GM06990 (cell line): ENCODE results near the gene MOB3A.

ENCODE experiments used
- DNase-seq: peaks from one replicate; pipeline ENCODE4 v3.0.0-alpha.2; 2011; ENCODE audit not compliant: insufficient read length; ENCODE audit errors: extremely low read depth
- H3K27me3 ChIP-seq: replicated peaks from 2 replicates; pipeline ENCODE4 v1.6.0; 2011; ENCODE audit warnings: low read length; ENCODE audit not compliant: control insufficient read depth, insufficient read depth
- H3K36me3 ChIP-seq: 2 replicates; pipeline ENCODE4 v1.5.1; 2011; ENCODE audit warnings: low read length; ENCODE audit not compliant: control insufficient read depth, insufficient read depth
- H3K4me3 ChIP-seq: replicated peaks from 2 replicates; pipeline ENCODE4 v1.5.1; 2011; ENCODE audit warnings: low read depth, mild to moderate bottlenecking, control low read depth, low read length
- CTCF ChIP-seq: IDR thresholded peaks from 2 replicates; pipeline ENCODE4 v1.5.1; 2011; ENCODE audit warnings: low read length, control low read depth, mild to moderate bottlenecking, inconsistent platforms; ENCODE audit not compliant: insufficient read depth, poor library complexity, severe bottlenecking

The MOB3A gene

GRCh38 chr19:2041683-2042484 is 54.2 kb downstream of the MOB3A start:
- Histone ChIP-seq H3K4me3 (peak overlapping the region; percentile 62), H3K27me3 (no peaks in the 10 kb centered on the region), H3K36me3 (peaks cover 65% of the 10 kb centered on the region)
- peak; percentile 99 for DNase-seq
- TF ChIP-seq CTCF = no peak

- peak overlapping the region; percentile 62 for H3K4me3 ChIP-seq
- H3K27me3 ChIP-seq = no peaks in the 10 kb centered on the region
- no peak for DNase-seq
- no peak for TF ChIP-seq CTCF
- peaks cover 61% of the 10 kb centered on the region for H3K36me3 ChIP-seq
These were observed 54.8 kb downstream of the MOB3A start for GRCh38 chr19:2041433-2041682.

- peak; percentile 22 for DNase-seq
- peaks cover 58% of the 10 kb centered on the region for H3K36me3 ChIP-seq
- TF ChIP-seq CTCF = no peak
These were observed 55.3 kb downstream of the MOB3A start for GRCh38 chr19:2040647-2041432.

GRCh38 chr19:2039959-2040646 is 56.0 kb downstream of the MOB3A start:
- DNase-seq = no peak
- H3K27me3 ChIP-seq = no peaks in the 10 kb centered on the region
- H3K4me3 ChIP-seq = no peak overlapping the region
- peaks cover 51% of the 10 kb centered on the region for H3K36me3 ChIP-seq
- TF ChIP-seq CTCF = no peak

More at GRCh38 chr19:2040647-2041432, 55.3 kb downstream of the MOB3A start:
- Histone ChIP-seq H3K4me3 (peak overlapping the region; percentile 62), H3K27me3 (no peaks in the 10 kb centered on the region)

- no peak for TF ChIP-seq CTCF
- peak; percentile 22 for DNase-seq
- Histone ChIP-seq H3K27me3 (no peaks in the 10 kb centered on the region), H3K4me3 (no peak overlapping the region), H3K36me3 (peaks cover 43% of the 10 kb centered on the region)
These were observed 56.8 kb downstream of the MOB3A start for GRCh38 chr19:2039089-2039958.
